Measurements from ENCODE around the gene UGGT2. TPM values are rescaled to one million over a fixed set of nuclear protein-coding genes. Genes with fewer than 3 reads are reported as not detected.

The UGGT2 gene
- total and polyA plus RNA-seq, 2 experiments from 2014 or later = 46.1 to 54.8 TPM

- Histone ChIP-seq H3K27ac (no peak overlapping the region), H3K4me2 (ENCODE audit: unreplicated experiment) (no peak overlapping the region), H2AFZ (no peak overlapping the region), H4K20me1 (ENCODE audit: insufficient read depth) (no peaks in the 10 kb centered on the region), H3K9ac (no peak overlapping the region), H3K27me3 (replicated peaks; ENCODE audit: insufficient read depth) (no peaks in the 10 kb centered on the region), H3K79me2 (ENCODE audit: insufficient read depth) (no peaks in the 10 kb centered on the region), H3K4me3 (no peak overlapping the region), H3K4me1 (ENCODE audit: insufficient read depth) (no peaks in the 10 kb centered on the region), H3K9me2 (ENCODE audit: insufficient read depth) (no peaks in the 10 kb centered on the region), H3K9me3 (ENCODE audit: low read depth) (no peaks in the 10 kb centered on the region), H3K36me3 (ENCODE audit: low read depth) (peaks cover 6% of the 10 kb centered on the region; the same call in 1 of the 2 replicates), H3F3A (ENCODE audit: insufficient read depth) (peaks cover 11% of the 10 kb centered on the region; the same call in 1 of the 2 replicates)
- in situ Hi-C loops (cut with MboI) = no loop called here
- no peak for DNase-seq
- WGBS, 2 experiments (ENCODE audit: low coverage in 1 of 2, low lambda C conversion rate in 2 of 2, missing lambda C conversion rate in 2 of 2) = 98 to 100% methylated on average over 4 of the region's 4 CpGs
- TF ChIP-seq EZH2phosphoT487 (IDR thresholded peaks at IDR 0.05; ENCODE audit: insufficient read depth, low read depth) (no peak), EZH2 (IDR thresholded peaks at IDR 0.05; ENCODE audit: insufficient read depth, poor library complexity, severe bottlenecking) (no peak)
These were observed 251.4 kb downstream of the UGGT2 start for GRCh38 chr13:95801825-95802224.

- Histone ChIP-seq H4K20me1 (ENCODE audit: insufficient read depth) (no peaks in the 10 kb centered on the region), H3K4me1 (ENCODE audit: insufficient read depth) (no peaks in the 10 kb centered on the region), H3K79me2 (ENCODE audit: insufficient read depth) (no peaks in the 10 kb centered on the region), H3K4me3 (no peak overlapping the region), H3K27ac (no peak overlapping the region), H3K4me2 (ENCODE audit: unreplicated experiment) (no peak overlapping the region), H3K9me2 (ENCODE audit: insufficient read depth) (no peaks in the 10 kb centered on the region), H3K36me3 (ENCODE audit: low read depth) (peaks cover 6% of the 10 kb centered on the region; the same call in 1 of the 2 replicates), H3K9ac (no peak overlapping the region), H3K9me3 (ENCODE audit: low read depth) (no peaks in the 10 kb centered on the region), H2AFZ (no peak overlapping the region), H3F3A (ENCODE audit: insufficient read depth) (peaks cover 11% of the 10 kb centered on the region; the same call in 1 of the 2 replicates), H3K27me3 (replicated peaks; ENCODE audit: insufficient read depth) (no peaks in the 10 kb centered on the region)
- WGBS, 2 experiments (ENCODE audit: low coverage in 1 of 2, low lambda C conversion rate in 2 of 2, missing lambda C conversion rate in 2 of 2) = 19 to 40% methylated on average over 1 of the region's 1 CpG
- TF ChIP-seq EZH2phosphoT487 (IDR thresholded peaks at IDR 0.05; ENCODE audit: insufficient read depth, low read depth) = no peak
- TF ChIP-seq EZH2 (IDR thresholded peaks at IDR 0.05; ENCODE audit: insufficient read depth, poor library complexity, severe bottlenecking) = no peak
- no peak for DNase-seq
- in situ Hi-C loops (cut with MboI) = no loop called here
These were observed 252.8 kb downstream of the UGGT2 start for GRCh38 chr13:95800436-95800835.

- Histone ChIP-seq H3F3A (ENCODE audit: insufficient read depth) (peaks cover 11% of the 10 kb centered on the region; the same call in 1 of the 2 replicates), H3K4me3 (no peak overlapping the region), H3K9me3 (ENCODE audit: low read depth) (no peaks in the 10 kb centered on the region), H4K20me1 (ENCODE audit: insufficient read depth) (no peaks in the 10 kb centered on the region), H3K27me3 (replicated peaks; ENCODE audit: insufficient read depth) (no peaks in the 10 kb centered on the region), H3K79me2 (ENCODE audit: insufficient read depth) (no peaks in the 10 kb centered on the region), H3K4me1 (ENCODE audit: insufficient read depth) (no peaks in the 10 kb centered on the region), H3K36me3 (ENCODE audit: low read depth) (peaks cover 18% of the 10 kb centered on the region; the same call in 1 of the 2 replicates), H3K27ac (no peak overlapping the region), H3K9me2 (ENCODE audit: insufficient read depth) (no peaks in the 10 kb centered on the region), H2AFZ (no peak overlapping the region), H3K9ac (no peak overlapping the region), H3K4me2 (ENCODE audit: unreplicated experiment) (no peak overlapping the region)
- TF ChIP-seq EZH2phosphoT487 (IDR thresholded peaks at IDR 0.05; ENCODE audit: insufficient read depth, low read depth) = no peak
- TF ChIP-seq EZH2 (IDR thresholded peaks at IDR 0.05; ENCODE audit: insufficient read depth, poor library complexity, severe bottlenecking) = no peak
- 98 to 99% methylated on average over 2 of the region's 2 CpGs for WGBS, 2 experiments (ENCODE audit: low coverage in 1 of 2, low lambda C conversion rate in 2 of 2, missing lambda C conversion rate in 2 of 2)
- DNase-seq = no peak
- in situ Hi-C loops (cut with MboI) = no loop called here
These were observed 256.2 kb downstream of the UGGT2 start for GRCh38 chr13:95797016-95797415.

GRCh38 chr13:95793781-95794180, 259.4 kb downstream of the UGGT2 start:
- Histone ChIP-seq H3K9me2 (ENCODE audit: insufficient read depth) (no peaks in the 10 kb centered on the region), H3K9me3 (ENCODE audit: low read depth) (no peaks in the 10 kb centered on the region), H3K9ac (no peak overlapping the region), H3F3A (ENCODE audit: insufficient read depth) (peaks cover 11% of the 10 kb centered on the region; the same call in 1 of the 2 replicates), H3K27me3 (replicated peaks; ENCODE audit: insufficient read depth) (no peaks in the 10 kb centered on the region), H2AFZ (no peak overlapping the region), H3K36me3 (ENCODE audit: low read depth) (peaks cover 42% of the 10 kb centered on the region), H4K20me1 (ENCODE audit: insufficient read depth) (no peaks in the 10 kb centered on the region), H3K79me2 (ENCODE audit: insufficient read depth) (no peaks in the 10 kb centered on the region), H3K27ac (no peak overlapping the region), H3K4me2 (ENCODE audit: unreplicated experiment) (no peak overlapping the region), H3K4me1 (ENCODE audit: insufficient read depth) (no peaks in the 10 kb centered on the region), H3K4me3 (no peak overlapping the region)
- in situ Hi-C loops (cut with MboI) = no loop called here
- DNase-seq = no peak
- WGBS, 2 experiments (ENCODE audit: low coverage in 1 of 2, low lambda C conversion rate in 2 of 2, missing lambda C conversion rate in 2 of 2) = 67% methylated on average over 3 of the region's 3 CpGs
- TF ChIP-seq EZH2phosphoT487 (IDR thresholded peaks at IDR 0.05; ENCODE audit: insufficient read depth, low read depth) (no peak), EZH2 (IDR thresholded peaks at IDR 0.05; ENCODE audit: insufficient read depth, poor library complexity, severe bottlenecking) (no peak)

Data from GM23248 (cell line).